SK-N-SH (cell line): ENCODE measurements around the gene CYFIP1.

ENCODE experiments used
- CTCF ChIP-seq: fragments of 200-600 bp; sonication (generic); IDR thresholded peaks from 2 replicates; pipeline ENCODE4 v1.6.1; 2017; ENCODE audit warnings: antibody characterized with exemption, mild to moderate bottlenecking, moderate library complexity
- FOXM1 ChIP-seq: IDR thresholded peaks from 2 replicates; pipeline ENCODE4 v1.4.0; 2012; ENCODE audit warnings: low read depth, mild to moderate bottlenecking
- GABPA ChIP-seq: IDR thresholded peaks from 2 replicates; pipeline ENCODE4 v1.4.0; 2012; ENCODE audit warnings: low read depth, mild to moderate bottlenecking
- IRF3 ChIP-seq: fragments of 150-350 bp; IDR thresholded peaks from 2 replicates; pipeline ENCODE4 v1.6.1; 2016; ENCODE audit warnings: mild to moderate bottlenecking, low read depth, low read length
- MAX ChIP-seq: IDR thresholded peaks from 2 replicates; pipeline ENCODE4 v1.4.0; 2012; ENCODE audit warnings: low read depth
- MEF2A ChIP-seq: IDR thresholded peaks from 2 replicates; pipeline ENCODE4 v1.4.0; 2012; ENCODE audit warnings: low read depth, borderline replicate concordance
- POLR2AphosphoS5 ChIP-seq: IDR thresholded peaks from 2 replicates; pipeline ENCODE4 v1.6.1; 2012; ENCODE audit warnings: low read depth, low read length
- RCOR1 ChIP-seq: fragments of 150-350 bp; IDR thresholded peaks from 2 replicates; pipeline ENCODE4 v1.6.1; 2017; ENCODE audit warnings: antibody characterized with exemption, low read length
- REST ChIP-seq: IDR thresholded peaks from 2 replicates; pipeline ENCODE4 v1.6.1; 2012; ENCODE audit warnings: mild to moderate bottlenecking, low read depth, low read length, moderate library complexity
- SIN3A ChIP-seq: IDR thresholded peaks from 2 replicates; pipeline ENCODE4 v1.6.1; 2012; ENCODE audit warnings: low read depth, mild to moderate bottlenecking, low read length, moderate library complexity, borderline replicate concordance
- TAF1 ChIP-seq: IDR thresholded peaks from 2 replicates; pipeline ENCODE4 v1.6.1; 2012; ENCODE audit warnings: low read depth, mild to moderate bottlenecking, low read length, moderate library complexity, borderline replicate concordance
- USF1 ChIP-seq: IDR thresholded peaks from 2 replicates; pipeline ENCODE4 v1.4.0; 2012; ENCODE audit warnings: low read depth, borderline replicate concordance

- TF ChIP-seq CTCF (no peak), TAF1 (no peak), MAX (no peak), SIN3A (no peak), REST (no peak), USF1 (no peak), IRF3 (no peak), GABPA (no peak), RCOR1 (no peak), FOXM1 (no peak), POLR2AphosphoS5 (no peak), MEF2A (no peak)
Measured at GRCh38 chr15:22956257-22956977, 23.8 kb downstream of the CYFIP1 start.
